ENCODE results near the gene VAMP4. TPM values are rescaled to one million over a fixed set of nuclear protein-coding genes. Genes with fewer than 3 reads are reported as not detected.

Gene VAMP4
- total and polyA plus RNA-seq, 2 donors (not counting 3 experiments of a cell fraction or from before 2014, with no cell fraction given): 2.1 to 10.4 TPM

GRCh38 chr1:171781176-171781875, 39.5 kb upstream of the VAMP4 start, which contains the start of gene METTL13:
Gene METTL13, plus strand, starts transcription at chr1:171781660. Its CDS starts 308 bp downstream, at chr1:171781968.
- ChIA-PET CTCF (interaction anchor here (0.9 to 2.2 kb wide), 8 partner anchors 18 to 221 kb away, joined by 3 to 11 read pairs (median 4); no protein-coding TSS in a partner anchor), POLR2A (interaction anchor here (0.6 to 1.5 kb wide), 3 partner anchors 19 to 287 kb away, joined by 3 to 5 read pairs (median 4); no protein-coding TSS in a partner anchor)
- peak within 1 kb of the TSS; percentile 89 for H3K9ac ChIP-seq (replicated peaks; ENCODE audit: extremely low read depth, insufficient read depth, low read length)
- peaks cover 6 to 12% of the 10 kb centered on the region in 2 experiments for H3K36me3 ChIP-seq (ENCODE audit: control insufficient read depth in 2 of 2, extremely low read depth in 1 of 2, insufficient read depth in 2 of 2, low read length in 2 of 2)
- TF ChIP-seq POLR2A (IDR thresholded peaks at IDR 0.05; ENCODE audit: low read depth, low read length) (peak; percentile 65), CTCF (IDR thresholded peaks at IDR 0.05; ENCODE audit: extremely low read depth in 1 of 2, insufficient read depth in 1 of 2, low read depth in 1 of 2, low read length in 2 of 2) (no peak), FOS (IDR thresholded peaks at IDR 0.05; ENCODE audit: borderline replicate concordance, insufficient read depth, low read length) (no peak), GATA2 (IDR thresholded peaks at IDR 0.05; ENCODE audit: insufficient read depth, insufficient read length, low read depth, low read length) (peak; percentile 29), JUN (IDR thresholded peaks at IDR 0.05; ENCODE audit: borderline replicate concordance, insufficient read depth, insufficient read length, low read depth) (no peak), EZH2 (IDR thresholded peaks at IDR 0.05; ENCODE audit: borderline replicate concordance, low read depth, low read length, severe bottlenecking) (no peak), MYC (IDR thresholded peaks at IDR 0.05; ENCODE audit: low read depth, low read length) (peak; percentile 52), POLR2AphosphoS5 (IDR thresholded peaks at IDR 0.05; ENCODE audit: insufficient read depth, low read depth, low read length) (no peak)
- TF ChIP-seq, protein P1, sequence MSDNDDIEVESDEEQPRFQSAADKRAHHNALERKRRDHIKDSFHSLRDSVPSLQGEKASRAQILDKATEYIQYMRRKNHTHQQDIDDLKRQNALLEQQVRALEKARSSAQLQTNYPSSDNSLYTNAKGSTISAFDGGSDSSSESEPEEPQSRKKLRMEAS (IDR thresholded peaks at IDR 0.05; ENCODE audit: insufficient read depth, insufficient read length): peak; percentile 23
- peak within 1 kb of the TSS; percentile 88 for H3K4me2 ChIP-seq (ENCODE audit: insufficient read depth, low read length)
- intact Hi-C loops (cut with micrococcal nuclease): loop anchor here (1.0 to 2.0 kb wide), 6 partner anchors 39 to 751 kb away; partner anchors contain the start of genes DNM3, PRRC2C, SUCO and VAMP4
- peaks cover 35% of the 10 kb centered on the region for H3K79me2 ChIP-seq (ENCODE audit: control insufficient read depth, insufficient read depth, low read length)
- FAIRE-seq (peak; percentile 99), DNase-seq (ENCODE audit: low read depth, low spot score) (peak; percentile 100)
- H2AFZ ChIP-seq (ENCODE audit: low read depth, low read length): peak within 1 kb of the TSS; percentile 89
- no peaks in the 10 kb centered on the region for H3K9me1 ChIP-seq (replicated peaks; ENCODE audit: control insufficient read depth, extremely low read depth, insufficient read depth, low read length)
- peaks cover 0 to 1% of the 10 kb centered on the region in 2 experiments for H3K27me3 ChIP-seq (ENCODE audit: control insufficient read depth in 2 of 2, insufficient read depth in 2 of 2, low read length in 2 of 2)
- no TSS peak for BruUV-seq (replicated peaks)
- H3K4me3 ChIP-seq (replicated peaks in 1 of 3; ENCODE audit: insufficient read depth in 1 of 3, low read depth in 1 of 3, low read length in 3 of 3): peak within 1 kb of the TSS; percentile 69 to 85 (median 81)
- dilution Hi-C loops (cut with MboI; ENCODE audit: extremely low pct_ligation_motif_present, low sequenced_read_pairs): loop anchor here (25.0 kb wide), 1 partner anchor 206 kb away; no protein-coding TSS in a partner anchor
- H3K27ac ChIP-seq (ENCODE audit: insufficient read depth, low read depth, low read length): peak within 1 kb of the TSS; percentile 66
- H3K9me3 ChIP-seq (replicated peaks; ENCODE audit: control insufficient read depth, insufficient read depth, low read length): no peaks in the 10 kb centered on the region
- peaks cover 7% of the 10 kb centered on the region for H3K4me1 ChIP-seq (ENCODE audit: control insufficient read depth, extremely low read depth, insufficient read depth, low read length)
- H4K20me1 ChIP-seq (replicated peaks; ENCODE audit: control insufficient read depth, extremely low read depth, insufficient read depth, low read length): no peaks in the 10 kb centered on the region
